A549 (cell line): ENCODE data around the gene COL24A1.

ENCODE experiments used
- CTCF ChIP-seq: fragments of >200 bp; sonication (Bioruptor Twin); formaldehyde crosslinking; IDR thresholded peaks from 3 replicates; pipeline ENCODE4 v1.5.1; 2016
- MYC ChIP-seq: IDR thresholded peaks from 2 replicates; pipeline ENCODE4 v1.6.1; 2012; ENCODE audit warnings: mild to moderate bottlenecking, inconsistent platforms, low read length, improper control_type of control experiment, borderline replicate concordance

GRCh38 chr1:85707267-85707989 lies 449.1 kb downstream of the COL24A1 start:
- TF ChIP-seq MYC (no peak), CTCF (no peak)
